GM18858 (cell line): ENCODE measurements around the gene KCNMA1.
"Not testable (repeated sequence)": the region's sequence is repeated elsewhere in the genome, so short reads cannot be mapped to it uniquely, and the experiment has no call there.

Experiments
- ATAC-seq: cut with Tn5 transposase; IDR thresholded peaks from one replicate; pipeline ENCODE4 v1.9.1; 2021; ENCODE audit not compliant: unreplicated experiment

The KCNMA1 gene

GRCh38 chr10:77588886-77589285, 48.7 kb downstream of the KCNMA1 start:
- ATAC-seq, result no peak

- ATAC-seq, result no peak
These were observed 50.2 kb downstream of the KCNMA1 start for GRCh38 chr10:77587416-77587790.

- no peak for ATAC-seq
These were observed 50.7 kb downstream of the KCNMA1 start for GRCh38 chr10:77586719-77587415.

- no peak for ATAC-seq
These were observed 52.7 kb downstream of the KCNMA1 start for GRCh38 chr10:77584938-77585337.

- no peak for ATAC-seq
These were observed 54.1 kb downstream of the KCNMA1 start for GRCh38 chr10:77583527-77583926.

- ATAC-seq, result no peak
These were observed 54.9 kb downstream of the KCNMA1 start for GRCh38 chr10:77582710-77583115.

GRCh38 chr10:77581738-77582137, 55.9 kb downstream of the KCNMA1 start:
- no peak for ATAC-seq

GRCh38 chr10:77580482-77580881, 57.1 kb downstream of the KCNMA1 start:
- no peak for ATAC-seq

- no peak for ATAC-seq
These were observed 58.9 kb downstream of the KCNMA1 start for GRCh38 chr10:77578583-77579227.

- no peak for ATAC-seq
These were observed 59.9 kb downstream of the KCNMA1 start for GRCh38 chr10:77577666-77578229.

GRCh38 chr10:77576444-77577032, 61.1 kb downstream of the KCNMA1 start:
- ATAC-seq, result no peak

- no peak for ATAC-seq
These were observed 61.6 kb downstream of the KCNMA1 start for GRCh38 chr10:77576007-77576367.

- ATAC-seq, result no peak
These were observed 62.2 kb downstream of the KCNMA1 start for GRCh38 chr10:77575271-77576006.

GRCh38 chr10:77574438-77574837, 63.2 kb downstream of the KCNMA1 start:
- no peak for ATAC-seq

GRCh38 chr10:77572520-77572919, 65.1 kb downstream of the KCNMA1 start:
- ATAC-seq, result not testable (repeated sequence)

- ATAC-seq, result no peak
These were observed 66.1 kb downstream of the KCNMA1 start for GRCh38 chr10:77571490-77571889.

GRCh38 chr10:77566914-77567566, 70.6 kb downstream of the KCNMA1 start:
- ATAC-seq, result no peak

- ATAC-seq, result no peak
These were observed 71.4 kb downstream of the KCNMA1 start for GRCh38 chr10:77566236-77566635.

GRCh38 chr10:77565590-77566023, 72.0 kb downstream of the KCNMA1 start:
- ATAC-seq, result no peak

GRCh38 chr10:77564731-77565589, 72.6 kb downstream of the KCNMA1 start:
- ATAC-seq, result no peak
